Stimulated activated CD4-positive, alpha-beta T cell treated with anti-CD3 and anti-CD28 coated beads, Interleukin-1b, Interleukin-23, amount 100 ng/mL, for 24 hours (primary cell): Measurements from ENCODE around the gene MYL3.

Source experiments
- DNase-seq, 4 experiments: peaks; one replicate each; pipeline ENCODE4 v3.0.0-alpha.2; 2020; ENCODE audit warnings: low read depth in 4 of 4, low spot score in 1 of 4

Gene MYL3

DNA sequence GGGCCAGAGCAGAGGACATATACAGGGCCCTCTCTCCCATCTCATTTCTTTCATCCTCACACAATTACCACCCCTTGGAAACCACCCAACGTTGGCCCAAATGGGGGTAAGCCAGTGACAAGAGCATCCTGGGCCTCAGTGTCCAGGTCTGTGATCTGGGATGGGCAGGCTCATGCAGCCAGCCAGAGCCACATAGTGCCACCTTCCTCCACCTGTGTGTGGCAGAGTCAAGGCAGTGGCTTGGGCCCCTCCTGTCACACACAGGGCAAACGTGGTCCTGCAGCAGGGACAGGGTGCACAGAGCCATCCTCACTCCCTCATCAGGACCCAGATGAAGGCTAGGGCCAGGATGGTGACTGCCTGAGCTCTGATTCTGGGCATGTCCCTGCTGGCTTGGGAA is 2.3 kb upstream of the MYL3 start:
- DNase-seq, result no peak

DNA sequence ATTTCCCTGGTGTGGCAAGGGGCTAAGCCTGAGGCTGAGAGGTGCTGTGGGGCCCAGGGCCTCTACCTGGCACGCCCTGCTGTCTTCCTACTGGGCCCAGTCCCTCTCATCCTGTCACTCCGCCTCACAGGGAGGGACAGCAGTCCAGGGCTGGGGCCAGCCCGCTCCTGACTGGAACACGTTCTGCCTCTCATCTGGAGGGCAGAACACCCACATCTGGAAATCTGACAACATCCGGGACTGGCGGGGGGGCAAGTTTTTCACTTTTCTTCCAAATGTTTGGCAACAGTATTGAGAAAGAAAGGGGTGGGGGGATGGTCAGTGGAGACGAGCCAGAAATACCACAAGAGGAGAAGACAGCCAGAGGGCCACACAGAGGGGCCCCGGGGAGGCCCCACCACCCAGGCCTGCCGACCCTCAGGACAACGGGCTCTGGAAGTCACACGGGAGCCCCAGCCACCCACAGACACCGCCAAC is 1.8 kb upstream of the MYL3 start:
- no peak for DNase-seq

- DNase-seq, result no peak
Measured at GRCh38 chr3:46864061-46864881, 1.0 kb upstream of the MYL3 start.

DNA sequence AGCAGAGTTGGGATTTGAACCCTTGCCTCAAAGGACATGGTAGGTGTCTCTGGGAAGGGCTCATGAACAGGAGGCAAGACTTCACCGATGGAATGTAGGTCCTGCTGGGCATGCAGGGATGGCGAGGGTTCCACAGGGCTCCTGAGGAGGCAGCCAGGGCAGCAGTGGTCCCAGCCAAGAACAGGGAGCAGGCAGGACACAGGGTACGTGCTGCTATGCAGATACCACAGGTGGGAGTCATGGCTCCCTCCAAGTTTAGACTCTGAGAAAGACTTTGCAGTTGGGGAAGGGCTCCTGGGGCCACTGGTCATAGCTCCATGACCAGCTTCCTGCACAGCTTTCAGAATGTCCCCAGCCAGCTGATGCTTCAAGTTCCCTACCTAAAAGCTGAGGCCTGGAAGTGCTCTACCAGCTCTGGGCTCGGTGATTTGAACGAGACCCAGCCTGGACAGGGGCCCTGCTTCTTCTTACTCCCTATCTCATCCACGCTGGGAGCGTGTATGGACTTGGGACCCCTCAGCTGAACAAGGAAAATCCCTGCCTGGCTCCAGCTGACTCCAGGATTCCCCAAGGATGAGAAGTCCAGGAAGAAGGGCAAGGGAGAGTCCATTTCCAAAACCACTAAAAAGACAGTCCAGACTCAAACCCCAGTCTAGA is 747 bp downstream of the MYL3 start:
- no peak for DNase-seq

DNA sequence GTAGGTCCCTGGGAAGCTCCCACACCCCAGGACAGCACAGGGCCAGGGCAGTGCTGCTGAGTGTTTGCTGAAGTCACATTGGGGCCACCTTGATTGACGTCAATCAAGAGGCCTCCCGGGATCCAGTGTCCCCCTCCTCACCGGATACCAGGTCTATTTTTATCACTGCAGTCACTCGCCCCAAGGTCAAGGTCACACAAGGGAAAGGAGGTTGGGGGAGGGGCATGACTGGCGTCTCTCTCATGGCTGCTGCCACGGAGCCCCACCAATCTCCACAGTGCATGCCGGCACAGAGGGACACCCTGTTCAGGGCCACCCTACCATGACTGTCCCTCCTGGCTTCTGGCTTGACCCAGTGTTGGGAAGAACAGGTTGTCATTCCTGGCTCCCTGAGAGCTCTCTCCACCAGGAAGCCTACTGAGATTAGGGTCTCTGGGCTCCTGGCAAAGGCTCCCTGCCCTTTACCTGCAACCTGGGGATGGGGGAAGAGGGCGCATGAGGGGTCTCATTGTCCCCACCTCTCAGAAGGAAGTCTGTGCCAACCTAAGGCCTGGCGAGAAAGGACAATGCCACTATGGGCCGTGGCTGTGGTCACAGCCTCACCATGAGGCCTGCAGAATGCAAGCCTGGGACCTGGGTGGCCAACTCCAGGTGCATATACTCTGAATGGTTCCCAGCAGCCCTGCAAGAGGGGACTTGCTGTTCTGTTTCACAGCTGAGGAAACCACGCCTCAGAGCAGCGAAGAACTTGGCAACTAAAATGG is 1.5 kb downstream of the MYL3 start:
- no peak for DNase-seq

GRCh38 chr3:46860810-46861604 is 2.2 kb downstream of the MYL3 start:
- DNase-seq, result no peak

DNA sequence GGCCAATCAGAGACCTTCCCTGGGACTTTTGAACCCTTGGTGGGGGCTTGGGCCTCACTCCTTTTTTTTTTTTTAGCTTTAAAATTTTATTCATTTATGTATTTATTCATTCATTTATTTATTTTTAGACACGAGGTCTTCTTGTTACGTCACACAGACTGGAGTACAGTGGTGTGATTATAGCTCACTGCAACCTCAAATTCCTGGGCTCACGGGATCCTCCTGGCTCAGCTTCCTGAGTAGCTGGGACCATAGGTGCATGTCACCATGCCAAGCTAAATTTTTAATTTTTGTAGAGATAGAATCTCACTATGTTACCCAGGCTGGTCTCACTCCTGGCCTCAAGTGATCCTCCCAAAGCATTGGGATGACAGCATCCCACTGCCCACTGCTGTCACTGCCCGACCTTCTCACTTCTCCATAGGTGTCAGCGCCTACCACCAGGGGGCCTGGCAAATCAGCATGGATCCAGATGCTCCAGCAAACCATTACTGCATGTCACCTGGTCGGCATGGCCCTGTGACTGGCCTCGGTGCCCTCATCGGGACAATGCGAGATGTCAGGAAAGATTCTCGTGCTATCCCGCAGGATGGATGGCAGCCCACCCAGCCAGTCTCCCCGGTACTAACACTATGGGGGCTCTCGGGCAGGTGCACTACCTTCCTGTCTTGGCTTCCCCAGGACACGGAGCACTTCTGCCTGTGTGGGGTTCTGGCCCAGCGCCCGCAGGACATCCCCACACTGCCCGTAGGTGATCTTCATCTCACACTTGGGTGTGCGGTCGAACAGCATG is 3.0 kb downstream of the MYL3 start:
- DNase-seq, result no peak

DNA sequence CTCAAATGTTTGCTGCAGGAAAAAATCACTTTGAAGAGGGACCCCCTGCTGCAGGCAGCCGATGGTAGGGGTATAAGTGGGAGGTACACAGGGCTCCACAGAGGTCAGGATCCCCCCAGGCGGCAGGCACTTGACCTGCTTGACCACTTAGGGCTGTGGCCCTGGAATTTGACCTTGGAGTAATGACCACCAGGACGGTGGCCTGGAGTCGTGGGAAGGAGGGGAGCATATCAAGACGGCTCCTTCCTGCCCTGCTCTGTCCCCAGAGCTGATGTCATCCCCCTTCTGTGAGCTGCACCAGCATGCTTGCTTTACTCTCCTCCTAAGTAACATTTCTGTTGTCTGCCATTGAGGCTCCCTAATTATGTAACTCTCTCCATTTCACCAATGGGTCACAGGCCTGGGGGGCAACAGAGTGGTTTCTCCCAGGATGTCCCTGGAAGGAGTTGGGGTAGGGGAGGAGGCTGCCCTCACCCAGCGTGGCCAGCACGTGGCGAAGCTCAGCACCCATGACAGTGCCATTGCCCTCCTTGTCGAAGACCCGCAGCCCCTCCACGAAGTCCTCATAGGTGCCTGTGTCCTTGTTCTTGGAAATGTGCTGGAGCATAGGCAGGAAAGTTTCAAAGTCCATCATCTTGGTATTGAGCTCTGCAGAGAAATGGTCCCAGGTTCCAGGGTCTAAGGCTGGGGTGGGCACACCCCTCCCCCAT is 4.1 kb downstream of the MYL3 start:
- DNase-seq, result no peak

GRCh38 chr3:46858456-46858855 is 4.8 kb downstream of the MYL3 start:
- DNase-seq, result no peak

GRCh38 chr3:46857485-46858341 is 5.5 kb downstream of the MYL3 start:
- no peak for DNase-seq

DNA sequence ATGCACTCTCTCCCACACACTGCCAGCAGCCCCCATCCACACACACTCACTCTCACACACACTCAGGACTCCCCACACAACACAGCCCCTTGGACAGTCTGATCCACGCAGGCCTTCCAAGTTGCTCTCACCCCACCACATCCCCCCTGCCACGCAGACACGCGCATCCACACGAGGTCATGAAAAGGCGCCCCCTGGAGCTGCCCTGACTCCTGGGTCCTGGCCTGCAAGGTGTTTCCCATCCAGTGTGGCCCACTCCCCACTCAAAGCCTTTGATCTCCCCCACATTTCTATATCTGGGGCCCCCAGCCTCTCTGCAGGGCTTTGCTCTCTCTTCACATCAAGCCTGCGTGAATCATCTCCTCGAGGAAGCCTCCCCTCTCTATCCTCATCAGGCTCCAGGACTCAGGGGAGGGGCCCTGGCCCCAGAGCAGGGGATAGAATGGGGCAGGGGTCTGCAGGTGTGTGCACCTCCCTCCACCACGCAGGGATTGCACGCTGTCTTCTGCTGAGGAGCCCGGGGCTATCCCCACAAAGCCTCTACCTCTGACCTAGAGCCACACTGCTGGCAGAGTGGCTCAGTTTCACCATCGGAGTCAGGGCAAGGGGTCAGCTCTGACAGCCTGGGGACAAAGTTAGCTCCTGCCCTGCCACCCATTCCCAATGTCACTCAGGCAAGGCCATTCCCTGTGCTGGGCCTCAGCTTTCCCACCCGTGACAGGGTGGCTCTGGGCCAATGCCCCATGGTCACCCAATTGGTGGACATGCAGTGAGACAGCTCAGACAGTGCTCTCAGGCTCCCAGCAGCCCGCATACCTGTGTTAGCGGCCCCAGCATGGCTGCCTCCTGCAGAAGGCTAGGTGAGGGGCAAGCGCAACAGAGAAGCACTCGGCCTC is 6.4 kb downstream of the MYL3 start:
- no peak for DNase-seq

DNA sequence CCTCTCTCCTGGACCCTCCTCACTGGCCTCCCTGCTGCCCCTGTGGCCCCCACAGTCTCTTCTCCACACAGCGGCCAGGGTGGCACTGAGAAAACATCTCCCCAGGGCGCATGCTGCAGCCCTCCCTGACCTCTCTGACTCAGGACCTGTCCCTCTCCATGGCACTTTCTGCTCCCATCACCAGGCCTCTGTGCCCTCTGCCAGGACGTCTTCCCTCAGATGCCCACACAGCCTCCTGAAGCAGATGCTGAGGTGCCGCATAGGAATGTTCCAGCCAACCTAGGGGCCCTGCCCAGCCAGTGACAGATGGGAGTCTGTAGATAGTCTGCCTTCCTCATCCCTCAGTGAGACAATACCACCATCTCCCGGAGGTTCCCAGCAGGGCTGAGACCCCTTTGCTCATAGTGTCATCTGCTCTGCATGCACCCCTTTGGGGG is 8.7 kb downstream of the MYL3 start:
- DNase-seq, result no peak

DNA sequence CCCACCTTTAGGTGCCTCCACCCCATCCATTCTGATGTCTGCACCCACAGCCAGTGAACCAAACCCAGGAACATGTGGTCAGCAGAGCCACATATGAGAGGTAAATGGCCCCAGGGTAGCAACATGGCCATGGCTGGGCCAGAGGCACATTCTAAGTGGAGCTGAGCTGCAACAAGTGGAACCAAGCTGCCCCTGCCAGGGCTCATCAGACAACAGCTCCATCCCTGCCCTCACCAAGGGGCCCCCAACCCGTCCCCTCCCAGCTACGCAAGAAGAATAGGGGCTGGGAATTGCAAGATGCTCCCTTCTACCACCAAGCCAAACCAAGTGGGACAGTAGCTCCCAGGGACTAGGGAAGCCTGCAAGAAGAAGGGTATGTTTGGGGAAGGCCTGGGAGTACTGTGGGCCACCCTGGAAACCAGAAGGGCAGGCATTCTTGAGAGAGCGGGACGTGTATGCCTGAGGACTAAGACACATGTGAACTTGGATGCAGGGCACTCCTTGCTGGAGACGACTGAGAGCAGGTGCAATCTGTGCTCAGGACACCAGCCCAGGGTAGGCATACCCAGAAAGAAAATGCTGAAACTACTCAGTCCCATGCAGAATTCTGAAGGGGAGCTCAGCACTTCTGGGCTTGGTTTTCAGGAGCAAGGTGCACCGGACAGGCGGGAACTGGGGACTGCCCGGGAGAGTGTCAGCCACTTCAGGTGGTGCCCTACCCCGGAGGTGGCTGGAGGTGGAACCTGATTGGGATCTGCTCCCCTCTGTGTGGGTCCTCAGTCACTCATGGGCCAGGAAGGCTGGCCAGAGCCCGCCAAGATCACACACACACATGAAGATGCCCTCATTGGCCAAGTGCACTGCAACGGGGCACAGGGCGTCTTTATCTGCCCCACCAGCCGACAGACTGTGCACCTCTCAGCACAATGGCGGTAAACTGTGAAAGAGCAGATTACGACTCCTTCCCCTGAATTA is 9.5 kb downstream of the MYL3 start:
- DNase-seq, result no peak

DNA sequence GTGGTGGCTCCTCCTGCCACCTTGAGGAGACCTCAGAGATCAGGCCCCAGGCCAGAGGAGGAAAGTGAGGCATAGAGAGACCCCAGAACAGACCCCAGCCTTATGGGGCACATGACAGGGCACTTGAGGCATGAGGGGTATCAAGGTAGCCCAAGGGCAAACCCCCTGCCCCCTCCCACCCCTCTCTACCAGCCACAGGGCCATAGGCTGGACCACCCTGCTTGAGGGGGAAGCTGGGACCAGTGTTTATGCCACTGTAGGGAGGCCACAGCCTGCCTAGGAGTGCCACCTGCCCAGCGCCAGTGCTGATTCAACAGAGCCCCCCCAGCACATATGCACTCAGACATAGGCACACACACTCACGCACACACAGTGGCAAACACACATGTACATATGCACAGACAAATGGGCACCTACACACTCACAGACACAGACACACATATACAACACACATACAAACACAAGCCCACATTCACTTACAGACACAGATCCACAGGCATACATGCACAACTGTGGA is 10.3 kb downstream of the MYL3 start:
- DNase-seq, result no peak

- DNase-seq, result no peak
Measured at GRCh38 chr3:46852334-46852720, 10.9 kb downstream of the MYL3 start.
